Fibroblast of mammary gland (primary cell): ENCODE measurements around the gene ARHGAP6.
"Not testable (repeated sequence)": the region's sequence is repeated elsewhere in the genome, so short reads cannot be mapped to it uniquely, and the experiment has no call there.

ENCODE experiments used
- DNase-seq: peaks from one replicate; pipeline ENCODE4 v3.0.0-alpha.2; 2010; ENCODE audit warnings: low read depth
- H3K4me3 ChIP-seq: 2 replicates; pipeline ENCODE4 v1.5.1; 2011; ENCODE audit warnings: low read depth, mild to moderate bottlenecking, low read length, moderate library complexity; ENCODE audit not compliant: control insufficient read depth
- CTCF ChIP-seq: conservative IDR thresholded peaks from 2 replicates; pipeline ENCODE4 v1.5.1; 2011; ENCODE audit warnings: low read depth, low read length, inconsistent platforms; ENCODE audit not compliant: control insufficient read depth, insufficient read depth

Gene ARHGAP6

GRCh38 chrX:11579636-11580600 is 85.8 kb downstream of the ARHGAP6 start:
- peak; percentile 32 for DNase-seq
- no peak overlapping the region for H3K4me3 ChIP-seq
- TF ChIP-seq CTCF = no peak

GRCh38 chrX:11578301-11578700 is 87.4 kb downstream of the ARHGAP6 start:
- DNase-seq, H3K4me3 ChIP-seq: not testable (repeated sequence)

- TF ChIP-seq CTCF = no peak
- no peak for DNase-seq
- H3K4me3 ChIP-seq = no peak overlapping the region
Measured at GRCh38 chrX:11577603-11578002, 88.1 kb downstream of the ARHGAP6 start.

- no peak for TF ChIP-seq CTCF
- no peak overlapping the region for H3K4me3 ChIP-seq
- no peak for DNase-seq
Measured at GRCh38 chrX:11575332-11575731, 90.4 kb downstream of the ARHGAP6 start.

GRCh38 chrX:11567528-11568220 is 98.0 kb downstream of the ARHGAP6 start:
- no peak for DNase-seq
- no peak overlapping the region for H3K4me3 ChIP-seq
- no peak for TF ChIP-seq CTCF

GRCh38 chrX:11566789-11567188 is 98.9 kb downstream of the ARHGAP6 start:
- H3K4me3 ChIP-seq = no peak overlapping the region
- TF ChIP-seq CTCF = no peak
- no peak for DNase-seq

GRCh38 chrX:11566173-11566572 is 99.5 kb downstream of the ARHGAP6 start:
- no peak overlapping the region for H3K4me3 ChIP-seq
- TF ChIP-seq CTCF = no peak
- no peak for DNase-seq
